HG03432 (cell line): ENCODE results near the gene KRT24.

ENCODE experiments used
- ATAC-seq: cut with Tn5 transposase; IDR thresholded peaks from one replicate; pipeline ENCODE4 v1.9.1; 2021; ENCODE audit warnings: mild to moderate bottlenecking, moderate library complexity; ENCODE audit not compliant: unreplicated experiment

Gene KRT24

DNA sequence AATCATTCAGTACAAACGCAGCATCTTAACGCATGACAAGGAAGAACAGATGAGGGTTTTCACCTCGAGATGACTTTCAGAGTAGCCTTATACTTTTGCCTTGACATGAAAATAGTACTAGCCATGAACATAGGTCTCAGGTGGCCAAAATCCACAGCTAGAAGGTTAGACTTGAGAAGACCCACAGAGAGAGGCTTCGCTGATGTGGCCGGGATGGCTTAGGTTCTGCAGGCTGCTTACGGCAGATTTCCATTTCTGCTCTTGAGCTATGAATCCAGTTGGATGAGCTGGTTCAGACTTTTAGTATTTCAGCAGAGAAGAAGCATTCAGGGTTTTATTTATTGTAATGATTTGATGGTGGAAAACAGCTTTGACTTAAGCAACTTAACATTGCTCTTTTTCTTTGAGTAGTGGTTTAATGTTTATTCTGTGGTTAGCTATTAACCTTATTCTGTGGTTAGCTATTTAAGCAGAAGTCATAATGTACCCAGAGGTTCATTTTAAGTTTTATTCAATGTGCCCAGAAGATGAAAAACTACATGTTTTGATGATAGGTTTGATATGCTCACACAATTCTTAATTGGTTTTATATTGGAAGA, 7.6 kb downstream of the KRT24 start:
- ATAC-seq, result no peak

GRCh38 chr17:40694584-40694983, 9.0 kb downstream of the KRT24 start:
- ATAC-seq, result no peak

DNA sequence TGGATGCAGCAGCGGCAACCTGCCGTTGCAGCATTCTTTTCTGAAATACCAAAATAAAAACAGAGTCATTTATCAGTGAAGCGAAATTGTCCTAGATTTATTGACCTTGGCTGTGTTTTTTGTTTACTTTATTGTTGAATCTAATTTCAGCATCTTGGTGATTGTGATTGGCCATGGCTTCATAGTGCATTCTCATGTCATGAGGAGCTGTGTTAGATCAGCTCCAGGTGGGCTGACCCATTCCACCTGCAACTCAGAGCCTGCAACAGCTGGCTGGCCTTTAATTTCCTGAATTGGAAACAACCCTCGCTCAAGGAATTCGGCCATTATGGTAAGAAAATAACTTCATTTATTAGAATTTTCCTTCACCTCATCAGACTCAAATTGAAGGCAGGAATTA, 16.4 kb downstream of the KRT24 start:
- ATAC-seq, result no peak

DNA sequence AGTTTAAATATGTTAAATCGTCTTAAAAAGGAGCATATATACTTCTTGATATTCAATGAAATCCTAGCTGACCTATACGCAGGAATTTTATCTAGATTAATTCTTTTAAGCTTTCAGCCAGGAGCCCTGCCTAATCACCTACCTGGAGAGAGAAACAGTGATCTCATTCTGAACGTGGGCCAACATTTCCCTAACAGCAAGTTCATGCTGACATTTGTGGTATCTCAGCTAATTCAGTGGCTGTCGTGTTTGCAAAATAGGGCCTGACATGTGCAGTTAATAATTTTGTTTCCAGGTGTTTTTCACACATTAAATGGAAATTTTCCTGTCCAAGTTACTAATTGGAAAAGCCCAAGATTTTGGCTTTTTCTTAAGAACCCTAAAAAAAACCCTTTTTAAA, 17.4 kb downstream of the KRT24 start:
- ATAC-seq, result no peak

GRCh38 chr17:40680998-40681397, 22.6 kb downstream of the KRT24 start:
- no peak for ATAC-seq

DNA sequence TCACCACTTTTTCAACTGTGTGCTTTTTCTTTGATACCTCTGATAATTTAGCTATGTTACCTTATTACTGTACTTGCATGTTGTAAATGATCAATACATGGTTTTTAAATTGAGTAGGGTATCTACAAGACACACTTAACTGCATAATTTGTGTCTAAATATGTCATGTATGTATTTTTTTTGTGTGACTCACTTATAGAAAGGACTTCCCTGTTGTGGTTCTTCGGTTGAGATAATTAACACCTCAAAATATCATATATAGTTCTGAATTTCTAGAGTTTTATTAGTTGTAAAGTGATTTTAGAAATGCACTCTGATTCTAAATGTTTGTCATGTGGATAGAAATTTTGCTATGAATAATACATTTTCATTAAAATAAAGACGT, 24.0 kb downstream of the KRT24 start:
- no peak for ATAC-seq

- no peak for ATAC-seq
Observed at GRCh38 chr17:40678902-40679522, 24.5 kb downstream of the KRT24 start.

DNA sequence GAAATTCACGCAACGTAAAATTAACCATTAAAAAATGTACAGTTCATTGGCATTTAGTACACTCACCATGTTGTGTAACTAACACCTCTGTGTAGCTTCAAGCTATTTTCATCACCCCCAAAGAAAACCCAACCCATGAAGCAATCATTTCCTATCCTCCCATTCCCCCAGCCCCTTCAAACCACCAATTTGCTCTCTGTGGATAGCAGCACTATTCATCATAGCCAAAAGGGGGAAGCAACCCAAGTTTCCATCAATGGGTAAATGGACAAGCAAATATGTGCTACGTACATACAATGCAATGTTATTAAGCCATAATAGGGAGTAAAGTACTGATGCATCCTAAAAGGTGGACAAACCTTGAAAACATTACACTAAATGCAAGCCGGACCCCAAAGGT, 27.6 kb downstream of the KRT24 start:
- ATAC-seq, result no peak

- no peak for ATAC-seq
Observed at GRCh38 chr17:40672654-40673053, 30.9 kb downstream of the KRT24 start.

DNA sequence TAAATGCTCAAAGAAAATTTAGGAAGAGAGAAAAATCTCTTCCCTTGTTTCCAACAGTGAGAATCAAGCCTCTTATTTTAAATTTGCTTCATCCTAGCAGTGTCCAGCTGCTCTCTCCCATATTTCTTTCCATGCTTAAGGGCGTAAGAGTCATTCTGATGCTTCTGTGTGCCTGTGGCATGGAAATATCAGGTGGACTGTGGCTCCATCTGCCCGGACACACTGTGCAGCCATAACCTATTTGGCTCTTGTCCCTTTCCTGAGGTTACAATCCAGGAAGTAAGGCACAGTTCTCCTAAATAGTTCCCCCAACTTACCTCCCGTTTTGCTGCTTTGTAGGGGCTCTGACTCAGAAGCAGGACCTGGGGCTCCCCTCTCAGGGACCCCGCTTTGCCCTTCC, 32.3 kb downstream of the KRT24 start:
- no peak for ATAC-seq

DNA sequence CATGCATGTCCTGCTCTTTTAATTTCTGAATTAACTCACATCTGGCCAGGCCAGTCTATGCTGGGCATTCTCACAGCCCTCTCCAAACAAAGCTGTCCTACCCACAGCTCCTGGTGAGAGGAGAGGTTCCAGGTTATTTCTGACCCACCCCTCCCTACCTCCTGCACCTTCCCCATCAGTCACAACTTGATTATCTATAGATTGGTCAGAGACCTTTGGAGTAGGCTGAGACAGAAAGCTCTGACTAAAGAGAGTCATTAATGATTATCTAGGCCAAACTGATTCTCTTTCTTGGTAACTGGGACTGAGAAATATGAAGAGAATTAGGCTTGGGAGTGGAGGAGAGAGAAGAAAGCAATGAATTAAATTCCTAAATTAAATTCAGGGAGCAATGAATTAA, 37.2 kb downstream of the KRT24 start:
- no peak for ATAC-seq

- no peak for ATAC-seq
Observed at GRCh38 chr17:40664582-40665333, 38.8 kb downstream of the KRT24 start, which contains the start of gene KRT222. Gene KRT222 (minus strand): TSS chr17:40665177. CDS start chr17:40665099, 78 bp downstream.

DNA sequence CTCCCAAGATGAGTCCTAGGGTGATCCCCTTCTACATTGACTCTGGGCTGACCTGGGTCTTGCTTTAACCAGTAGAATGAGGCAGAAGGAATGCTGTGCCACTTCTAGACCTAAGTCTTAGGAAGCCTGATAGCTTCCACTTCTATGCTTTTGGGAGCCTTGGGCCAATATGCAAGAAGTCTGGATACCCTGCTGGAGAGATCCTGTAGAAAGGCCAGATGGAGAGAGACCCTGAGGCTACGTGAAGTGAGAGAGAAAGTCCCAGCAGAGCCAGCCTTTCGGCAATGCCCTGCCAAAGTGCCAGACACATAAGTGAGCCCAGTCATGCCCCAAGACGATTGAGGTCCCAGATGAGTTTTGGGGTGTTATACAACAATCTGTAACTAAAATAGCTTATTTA, 40.3 kb downstream of the KRT24 start:
- no peak for ATAC-seq

DNA sequence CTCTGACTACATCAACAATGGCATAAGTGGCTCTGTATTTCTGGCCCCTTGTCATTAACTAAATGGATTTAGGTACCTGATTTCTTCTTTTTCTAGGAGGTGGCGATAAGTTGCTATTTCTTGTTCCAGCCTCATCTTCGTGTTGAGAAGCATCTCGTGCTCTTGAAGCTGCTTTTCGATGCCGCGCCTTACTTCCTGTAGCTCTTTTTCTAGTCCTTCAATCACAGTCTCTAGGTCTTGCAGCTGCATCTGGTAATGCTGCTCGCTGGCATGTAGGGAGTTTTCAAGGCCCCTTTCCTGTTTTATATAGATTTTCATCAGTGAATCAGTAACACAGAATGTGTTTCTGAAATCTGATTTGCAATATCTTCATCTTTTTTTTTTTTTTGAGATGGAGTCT, 43.6 kb downstream of the KRT24 start:
- no peak for ATAC-seq

- no peak for ATAC-seq
Observed at GRCh38 chr17:40658396-40658795, 45.2 kb downstream of the KRT24 start.

DNA sequence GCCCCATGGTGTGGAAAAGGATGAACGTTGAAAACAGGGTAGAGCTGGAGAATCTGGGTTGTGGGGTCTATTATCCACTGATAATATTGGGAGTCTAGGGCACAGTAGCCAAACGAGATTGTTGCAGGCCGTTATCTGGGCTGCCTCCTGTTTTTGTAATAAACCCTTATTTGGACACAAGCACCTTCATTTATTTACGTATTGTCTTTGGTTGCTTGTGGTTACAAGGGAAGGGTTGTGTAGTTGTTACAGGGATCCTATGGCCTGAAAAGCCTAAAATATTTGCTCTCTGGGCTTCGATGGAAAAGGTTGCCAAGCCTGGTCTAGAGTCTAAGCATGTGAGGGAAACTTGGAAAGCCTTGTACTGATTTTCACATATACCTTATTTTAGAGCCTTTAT, 51.6 kb downstream of the KRT24 start:
- ATAC-seq, result no peak

- ATAC-seq, result peak; percentile 21
Observed at GRCh38 chr17:40648384-40648968, 55.1 kb downstream of the KRT24 start.
